Measurements from ENCODE around the gene FBXO11. TPM values are rescaled to one million over a fixed set of nuclear protein-coding genes. Genes with fewer than 3 reads are reported as not detected.

The FBXO11 gene
- total RNA-seq, 1 experiment from 2014 or later, result 104 TPM

DNA sequence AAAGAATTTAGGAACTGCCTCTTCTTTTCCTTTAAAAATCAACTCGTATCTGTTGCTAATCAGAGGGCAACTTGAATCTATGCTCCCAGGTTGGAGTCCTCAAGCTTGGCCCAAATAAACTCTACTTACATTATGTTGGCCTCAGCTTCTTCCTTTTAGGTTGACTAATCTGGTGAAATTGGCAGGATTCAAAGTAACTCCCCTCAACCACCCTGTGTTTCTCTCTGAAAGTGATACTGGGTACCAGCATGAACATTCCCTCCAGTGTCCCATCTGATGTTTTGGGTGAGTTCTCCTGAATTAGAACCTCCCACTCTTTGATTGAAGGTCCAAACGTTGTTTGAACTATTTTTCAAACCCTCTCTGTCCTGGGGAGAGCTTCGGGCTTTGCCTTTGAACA, 164.7 kb downstream of the FBXO11 start:
- Histone ChIP-seq H3K27ac (ENCODE audit: low read length) (peak overlapping the region; percentile 41), H3K9me2 (replicated peaks; ENCODE audit: insufficient read depth, low read length) (no peaks in the 10 kb centered on the region), H3K27me3 (ENCODE audit: low read length) (no peaks in the 10 kb centered on the region), H3K4me2 (ENCODE audit: low read depth, low read length, poor library complexity, severe bottlenecking) (no peak overlapping the region), H3K79me2 (ENCODE audit: low read length) (peaks cover 18% of the 10 kb centered on the region; the same call in 1 of the 2 replicates), H3K9me3 (ENCODE audit: low read length) (no peaks in the 10 kb centered on the region), H3K36me3 (ENCODE audit: insufficient read depth, low read length) (peaks cover 35% of the 10 kb centered on the region), H2AFZ (ENCODE audit: low read length) (no peak overlapping the region), H3K9ac (ENCODE audit: low read length) (no peak overlapping the region), H3K4me1 (ENCODE audit: low read length) (peaks cover 27% of the 10 kb centered on the region), H3K4me3 (ENCODE audit: low read length) (no peak overlapping the region), H4K20me1 (ENCODE audit: insufficient read depth, low read depth, low read length) (no peaks in the 10 kb centered on the region)
- no peak for DNase-seq

DNA sequence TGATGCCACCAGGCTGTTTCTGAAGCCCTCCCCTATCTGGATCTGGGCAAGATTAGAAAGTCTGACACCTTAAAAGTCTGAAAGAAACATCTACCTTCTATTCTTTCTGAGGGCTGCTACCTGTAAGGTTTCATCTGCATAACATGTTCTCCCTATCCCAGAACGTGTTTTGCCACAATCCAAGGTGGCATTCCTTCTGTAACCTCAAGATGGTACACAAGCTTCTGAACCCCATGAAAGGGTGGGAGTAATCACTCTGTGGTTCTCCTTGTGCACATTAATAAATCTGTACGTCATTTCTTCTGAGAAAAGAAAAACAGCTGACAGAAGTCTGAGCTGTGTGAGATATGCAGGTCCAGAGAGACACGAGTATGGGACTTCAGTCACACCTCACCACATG, 165.2 kb downstream of the FBXO11 start:
- no peak overlapping the region for H3K4me3 ChIP-seq (ENCODE audit: low read length)
- H3K9me2 ChIP-seq (replicated peaks; ENCODE audit: insufficient read depth, low read length), result no peaks in the 10 kb centered on the region
- H4K20me1 ChIP-seq (ENCODE audit: insufficient read depth, low read depth, low read length), result no peaks in the 10 kb centered on the region
- peaks cover 30% of the 10 kb centered on the region for H3K36me3 ChIP-seq (ENCODE audit: insufficient read depth, low read length)
- no peaks in the 10 kb centered on the region for H3K27me3 ChIP-seq (ENCODE audit: low read length)
- H3K4me2 ChIP-seq (ENCODE audit: low read depth, low read length, poor library complexity, severe bottlenecking), result no peak overlapping the region
- H3K79me2 ChIP-seq (ENCODE audit: low read length), result peaks cover 20% of the 10 kb centered on the region; the same call in 1 of the 2 replicates
- H3K9me3 ChIP-seq (ENCODE audit: low read length), result no peaks in the 10 kb centered on the region
- H2AFZ ChIP-seq (ENCODE audit: low read length), result no peak overlapping the region
- H3K27ac ChIP-seq (ENCODE audit: low read length), result peak overlapping the region; percentile 41
- H3K4me1 ChIP-seq (ENCODE audit: low read length), result peaks cover 30% of the 10 kb centered on the region
- no peak for DNase-seq
- no peak overlapping the region for H3K9ac ChIP-seq (ENCODE audit: low read length)

Small RNAs within 50 kb of the gene (small RNA-seq; reads per million reads assigned to genes)
- gene RF00026, result not detected
- 0.16 reads per million for gene RPL36AP15

Other genes starting within 250 kb of the FBXO11 start
- gene MSH6, start 123.4 kb downstream of the FBXO11 start, total RNA-seq (2014; rRNA removed; shearing (Covaris generic); ENCODE audit: low replicate concordance), result 82.9 and 124 TPM in 2 replicates

Data from Karpas-422 (cell line).